DOHH2 (cell line): ENCODE results near the gene KBTBD13.

Source experiments
- H3F3A ChIP-seq: fragments of 200-600 bp; sonication (generic), shearing (Covaris generic); 2 replicates; pipeline ENCODE4 v1.6.0; 2016; ENCODE audit warnings: antibody characterized with exemption, mild to moderate bottlenecking; ENCODE audit not compliant: control insufficient read depth, insufficient read depth
- H3K27ac ChIP-seq: fragments of 200-600 bp; sonication (generic); 2 replicates; pipeline ENCODE4 v1.5.1; 2014; ENCODE audit warnings: low read depth, mild to moderate bottlenecking, low read length, moderate library complexity
- H3K27me3 ChIP-seq: fragments of 200-600 bp; sonication (generic); 2 replicates; pipeline ENCODE4 v1.6.1; 2014; ENCODE audit warnings: mild to moderate bottlenecking, low read length, mixed read lengths; ENCODE audit not compliant: control insufficient read depth
- H3K36me3 ChIP-seq: fragments of 200-600 bp; sonication (generic); 2 replicates; pipeline ENCODE4 v1.6.1; 2014; ENCODE audit warnings: mild to moderate bottlenecking, low read length, moderate library complexity, mixed read lengths; ENCODE audit not compliant: control insufficient read depth
- H3K4me1 ChIP-seq: fragments of 200-600 bp; sonication (generic); 2 replicates; pipeline ENCODE4 v1.6.1; 2014; ENCODE audit warnings: mild to moderate bottlenecking, low read length, mixed read lengths; ENCODE audit not compliant: control insufficient read depth
- H3K4me2 ChIP-seq: fragments of 200-600 bp; sonication (generic); 2 replicates; pipeline ENCODE4 v1.6.0; 2014; ENCODE audit warnings: mild to moderate bottlenecking, low read length, moderate library complexity
- H3K4me3 ChIP-seq: fragments of 200-600 bp; sonication (generic); 2 replicates; pipeline ENCODE4 v1.5.1; 2014; ENCODE audit warnings: mild to moderate bottlenecking, low read length, mixed read lengths
- H3K79me2 ChIP-seq: fragments of 200-600 bp; sonication (generic); 2 replicates; pipeline ENCODE4 v1.6.1; 2014; ENCODE audit warnings: mild to moderate bottlenecking, low read length, mixed read lengths; ENCODE audit not compliant: control insufficient read depth
- H3K9me2 ChIP-seq: fragments of 200-600 bp; sonication (generic); replicated peaks from 2 replicates; pipeline ENCODE4 v1.6.1; 2014; ENCODE audit warnings: mild to moderate bottlenecking, low read length, mixed read lengths; ENCODE audit not compliant: control insufficient read depth
- H3K9me3 ChIP-seq: fragments of 200-600 bp; sonication (generic); 2 replicates; pipeline ENCODE4 v1.6.1; 2014; ENCODE audit warnings: antibody characterized with exemption, low read length, mixed read lengths; ENCODE audit not compliant: control insufficient read depth, insufficient read depth
- H4K20me1 ChIP-seq: fragments of 200-600 bp; sonication (generic); 2 replicates; pipeline ENCODE4 v1.6.0; 2014; ENCODE audit warnings: low read depth, mild to moderate bottlenecking, antibody characterized with exemption, low read length, moderate library complexity; ENCODE audit not compliant: control insufficient read depth, insufficient read depth
- EZH2phosphoT487 ChIP-seq: fragments of 200-600 bp; sonication (generic); IDR thresholded peaks from 2 replicates; pipeline ENCODE4 v1.6.1; 2017; ENCODE audit warnings: borderline replicate concordance, mild to moderate bottlenecking, antibody characterized with exemption, low read length, moderate library complexity, mixed read lengths
- TF ChIP-seq, protein P1 (sequence below): fragments of 200-600 bp; sonication (generic); IDR thresholded peaks from one replicate; pipeline ENCODE4 v1.5.1; 2014; ENCODE audit warnings: antibody characterized with exemption, mild to moderate bottlenecking, low read depth, low read length; ENCODE audit not compliant: poor library complexity, severe bottlenecking

Gene KBTBD13

DNA sequence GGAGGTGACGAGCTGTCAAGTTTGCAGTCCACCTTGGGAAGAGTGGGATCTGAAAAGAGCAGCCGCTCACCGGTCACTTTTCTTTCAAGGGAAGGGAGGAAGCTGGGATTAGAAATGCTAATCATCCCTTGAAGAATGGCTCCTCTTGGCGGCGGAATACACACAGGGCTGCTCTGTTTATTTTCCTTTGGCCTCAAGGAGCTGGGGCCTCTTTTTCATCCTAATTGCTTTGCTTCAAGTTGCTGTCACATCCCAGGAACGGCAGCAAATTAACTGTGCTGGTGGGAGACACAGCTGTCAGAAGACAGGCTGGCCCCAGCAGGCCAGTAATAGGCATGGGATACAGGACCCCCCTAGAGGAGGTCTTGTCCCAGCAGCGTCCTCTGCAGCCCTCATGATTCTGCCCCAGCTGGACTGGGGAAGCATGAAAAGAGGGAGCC is 6.7 kb downstream of the KBTBD13 start:
- Histone ChIP-seq H3K9me3 (no peaks in the 10 kb centered on the region), H4K20me1 (no peaks in the 10 kb centered on the region), H3K4me2 (no peak overlapping the region), H3K36me3 (no peaks in the 10 kb centered on the region), H3K79me2 (no peaks in the 10 kb centered on the region), H3K4me1 (no peaks in the 10 kb centered on the region), H3K27ac (no peak overlapping the region), H3K9me2 (no peaks in the 10 kb centered on the region), H3K27me3 (peaks cover 59% of the 10 kb centered on the region), H3K4me3 (no peak overlapping the region), H3F3A (no peaks in the 10 kb centered on the region)
- no peak for TF ChIP-seq EZH2phosphoT487
- TF ChIP-seq, protein P1, sequence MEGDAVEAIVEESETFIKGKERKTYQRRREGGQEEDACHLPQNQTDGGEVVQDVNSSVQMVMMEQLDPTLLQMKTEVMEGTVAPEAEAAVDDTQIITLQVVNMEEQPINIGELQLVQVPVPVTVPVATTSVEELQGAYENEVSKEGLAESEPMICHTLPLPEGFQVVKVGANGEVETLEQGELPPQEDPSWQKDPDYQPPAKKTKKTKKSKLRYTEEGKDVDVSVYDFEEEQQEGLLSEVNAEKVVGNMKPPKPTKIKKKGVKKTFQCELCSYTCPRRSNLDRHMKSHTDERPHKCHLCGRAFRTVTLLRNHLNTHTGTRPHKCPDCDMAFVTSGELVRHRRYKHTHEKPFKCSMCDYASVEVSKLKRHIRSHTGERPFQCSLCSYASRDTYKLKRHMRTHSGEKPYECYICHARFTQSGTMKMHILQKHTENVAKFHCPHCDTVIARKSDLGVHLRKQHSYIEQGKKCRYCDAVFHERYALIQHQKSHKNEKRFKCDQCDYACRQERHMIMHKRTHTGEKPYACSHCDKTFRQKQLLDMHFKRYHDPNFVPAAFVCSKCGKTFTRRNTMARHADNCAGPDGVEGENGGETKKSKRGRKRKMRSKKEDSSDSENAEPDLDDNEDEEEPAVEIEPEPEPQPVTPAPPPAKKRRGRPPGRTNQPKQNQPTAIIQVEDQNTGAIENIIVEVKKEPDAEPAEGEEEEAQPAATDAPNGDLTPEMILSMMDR, result no peak

DNA sequence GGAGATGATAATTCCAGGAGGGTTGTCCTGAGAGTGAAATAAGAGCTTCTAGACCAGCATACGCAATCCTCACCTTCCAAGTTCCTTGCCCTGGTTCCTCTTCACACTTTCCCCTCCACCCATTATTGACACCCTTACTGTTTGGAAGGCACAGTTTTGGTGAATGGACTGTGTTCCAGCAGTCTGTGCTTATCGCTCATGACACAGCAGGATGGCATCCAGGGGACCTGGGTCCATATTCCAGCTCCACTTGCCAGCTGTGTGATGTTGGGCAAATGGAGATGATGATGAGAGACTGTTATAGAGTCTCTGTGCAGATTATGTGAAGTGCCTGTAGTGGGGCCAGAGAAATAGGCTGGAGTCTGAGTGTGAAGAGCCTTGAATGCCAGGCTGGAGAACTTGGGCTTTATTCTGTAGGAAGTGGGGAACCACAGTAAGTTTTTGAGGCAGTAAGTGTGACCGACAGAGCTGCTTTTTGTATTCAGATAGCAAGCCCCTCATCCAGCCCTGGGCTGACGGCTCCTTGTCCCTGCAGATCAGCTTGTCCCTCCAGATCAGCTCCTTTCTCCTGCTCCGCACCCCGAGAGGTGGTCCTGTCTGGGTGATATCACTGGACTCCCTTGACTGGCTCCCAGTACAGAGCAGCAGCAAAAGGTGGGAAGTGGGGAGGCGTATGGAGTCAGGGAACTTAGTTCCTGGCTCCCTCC is 8.1 kb downstream of the KBTBD13 start:
- H3K79me2 ChIP-seq, result no peaks in the 10 kb centered on the region
- peaks cover 53% of the 10 kb centered on the region for H3K27me3 ChIP-seq
- H3K4me2 ChIP-seq, result no peak overlapping the region
- H3K4me1 ChIP-seq, result no peaks in the 10 kb centered on the region
- H3K4me3 ChIP-seq, result no peak overlapping the region
- H3K27ac ChIP-seq, result no peak overlapping the region
- no peaks in the 10 kb centered on the region for H3F3A ChIP-seq
- no peaks in the 10 kb centered on the region for H4K20me1 ChIP-seq
- no peak for TF ChIP-seq EZH2phosphoT487
- TF ChIP-seq, protein P1, result no peak
- H3K9me3 ChIP-seq, result no peaks in the 10 kb centered on the region
- H3K9me2 ChIP-seq, result no peaks in the 10 kb centered on the region
- no peaks in the 10 kb centered on the region for H3K36me3 ChIP-seq

DNA sequence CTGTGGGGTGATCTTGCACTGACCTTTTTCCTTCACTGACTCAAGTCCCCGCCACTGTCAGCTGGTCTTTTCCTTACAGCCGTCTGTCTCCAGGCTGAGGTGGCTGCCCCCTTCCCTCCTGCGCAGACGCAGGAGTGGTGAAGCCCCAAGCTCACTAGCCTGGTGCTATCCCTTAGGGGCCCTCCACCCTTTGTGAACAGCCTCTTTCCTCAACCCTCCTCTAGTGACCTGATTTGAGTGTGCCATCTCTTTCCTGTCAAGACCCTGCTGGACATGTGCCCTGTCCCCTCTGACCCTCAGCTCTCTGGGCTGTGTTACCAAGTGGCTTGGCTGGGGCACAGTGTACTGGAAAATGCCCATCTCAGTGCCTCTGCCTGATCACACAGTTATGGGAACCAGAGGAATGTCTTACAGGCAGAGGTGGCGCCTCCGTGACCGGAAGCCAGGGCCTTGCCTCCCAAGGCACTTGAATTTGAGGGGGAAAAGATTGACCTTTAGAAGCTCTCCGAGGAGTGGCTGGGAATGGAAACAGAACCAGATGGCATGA is 8.7 kb downstream of the KBTBD13 start:
- H3K36me3 ChIP-seq, result no peaks in the 10 kb centered on the region
- no peaks in the 10 kb centered on the region for H3K79me2 ChIP-seq
- H3K4me1 ChIP-seq, result no peaks in the 10 kb centered on the region
- H3K27ac ChIP-seq, result no peak overlapping the region
- peaks cover 51% of the 10 kb centered on the region for H3K27me3 ChIP-seq
- TF ChIP-seq, protein P1, result no peak
- no peak for TF ChIP-seq EZH2phosphoT487
- H4K20me1 ChIP-seq, result no peaks in the 10 kb centered on the region
- no peaks in the 10 kb centered on the region for H3K9me2 ChIP-seq
- no peaks in the 10 kb centered on the region for H3F3A ChIP-seq
- H3K4me2 ChIP-seq, result no peak overlapping the region
- H3K4me3 ChIP-seq, result no peak overlapping the region
- no peaks in the 10 kb centered on the region for H3K9me3 ChIP-seq
